Fibroblast of lung (primary cell): ENCODE results near the gene EYS. TPM values are rescaled to one million over a fixed set of nuclear protein-coding genes. Genes with fewer than 3 reads are reported as not detected.

Source experiments
- DNase-seq, 2 donors: peaks; one replicate each; pipeline versions ENCODE4 v3.0.0 to v3.0.0-alpha.2; 2010; ENCODE audit warnings: low read depth in 2 of 2
- H2AFZ ChIP-seq: 2 replicates; pipeline ENCODE4 v1.5.1; 2012; ENCODE audit warnings: low read length, control low read depth, inconsistent platforms
- H3K27ac ChIP-seq: 2 replicates; pipeline ENCODE4 v1.5.1; 2011; ENCODE audit warnings: low read length, control low read depth; ENCODE audit not compliant: insufficient read depth
- H3K27me3 ChIP-seq: 2 replicates; pipeline ENCODE4 v1.5.1; 2011; ENCODE audit warnings: mild to moderate bottlenecking, low read length; ENCODE audit not compliant: control insufficient read depth, insufficient read depth
- H3K36me3 ChIP-seq: 2 replicates; pipeline ENCODE4 v1.5.1; 2011; ENCODE audit warnings: low read length; ENCODE audit not compliant: control insufficient read depth, insufficient read depth
- H3K4me1 ChIP-seq: 2 replicates; pipeline ENCODE4 v1.5.1; 2011; ENCODE audit warnings: low read length; ENCODE audit not compliant: control insufficient read depth, insufficient read depth; ENCODE audit errors: extremely low read depth
- H3K4me2 ChIP-seq: 2 replicates; pipeline ENCODE4 v1.5.1; 2011; ENCODE audit warnings: low read length, control low read depth; ENCODE audit not compliant: insufficient read depth; ENCODE audit errors: extremely low read depth
- H3K4me3 ChIP-seq, 4 experiments: fragments of 200-600 bp in 1 of 4; sonication (generic) in 1 of 4; replicated peaks in 1 of 4; 2 replicates each; pipeline ENCODE4 v1.5.1; 2011 to 2016; ENCODE audit warnings: low read length in 4 of 4, low read depth in 3 of 4, mild to moderate bottlenecking in 3 of 4, control low read depth in 2 of 4, inconsistent platforms in 1 of 4, mixed read lengths in 1 of 4; ENCODE audit not compliant: insufficient read depth in 1 of 4; ENCODE audit errors: control extremely low read depth in 1 of 4
- H3K79me2 ChIP-seq: 2 replicates; pipeline ENCODE4 v1.5.1; 2012; ENCODE audit warnings: mild to moderate bottlenecking, low read length, inconsistent platforms; ENCODE audit not compliant: control insufficient read depth, insufficient read depth
- H3K9ac ChIP-seq: 2 replicates; pipeline ENCODE4 v1.5.1; 2011; ENCODE audit warnings: mild to moderate bottlenecking, low read length, control low read depth; ENCODE audit not compliant: insufficient read depth
- H3K9me3 ChIP-seq: 2 replicates; pipeline ENCODE4 v1.5.1; 2012; ENCODE audit warnings: low read depth, low read length; ENCODE audit not compliant: control insufficient read depth, insufficient read depth
- H4K20me1 ChIP-seq: 2 replicates; pipeline ENCODE4 v1.5.1; 2011; ENCODE audit warnings: low read length; ENCODE audit not compliant: control insufficient read depth, insufficient read depth; ENCODE audit errors: extremely low read depth
- CTCF ChIP-seq, 2 donors: IDR thresholded peaks in 1 of 2; conservative IDR thresholded peaks in 1 of 2; 1 replicate in 1 of 2; 2 replicates in 1 of 2; pipeline ENCODE4 v1.5.1; 2011 to 2012; ENCODE audit warnings: low read length in 2 of 2, control low read depth in 1 of 2, inconsistent platforms in 1 of 2, low read depth in 1 of 2, mild to moderate bottlenecking in 1 of 2
- EZH2 ChIP-seq: IDR thresholded peaks from 2 replicates; pipeline ENCODE4 v1.5.1; 2012; ENCODE audit warnings: low read length, control low read depth, mild to moderate bottlenecking; ENCODE audit errors: missing control alignments
- polyA plus RNA-seq, 2 donors: library from polyadenylated mRNA; depleted of rRNA in 1 of 2; stranded (reverse) in 1 of 2; unstranded in 1 of 2; fragments of >200 nt; gene quantifications; 2 replicates each; pipeline ENCODE4 v1.2.1, GENCODE V29; 2011 to 2012; ENCODE audit warnings: missing spikeins in 1 of 2
- total RNA-seq: library from RNA; depleted of rRNA; stranded (reverse); fragments of >200 nt; gene quantifications from 2 replicates; pipeline ENCODE4 v1.2.1, GENCODE V29; 2014

The EYS gene
- total and polyA plus RNA-seq, 2 donors (not counting 1 experiment from before 2014, with no cell fraction given), result under 0.01 TPM; not detected in 1

GRCh38 chr6:63683071-63683603, 2023.9 kb downstream of the EYS start:
- Histone ChIP-seq H3K4me2 (no peak overlapping the region), H3K9me3 (no peaks in the 10 kb centered on the region), H3K27me3 (no peaks in the 10 kb centered on the region), H3K9ac (no peak overlapping the region), H3K4me1 (no peaks in the 10 kb centered on the region), H3K79me2 (peaks cover 10% of the 10 kb centered on the region), H2AFZ (no peak overlapping the region), H3K4me3 (no peak overlapping the region), H3K36me3 (no peaks in the 10 kb centered on the region), H4K20me1 (no peaks in the 10 kb centered on the region), H3K27ac (no peak overlapping the region)
- no peak for DNase-seq
- TF ChIP-seq EZH2 (no peak), CTCF (conservative IDR thresholded peaks at IDR 0.05 in 1 of 2, IDR thresholded peaks at IDR 0.05 in 1 of 2; ENCODE audit: low read depth in 1 of 2, low read length in 2 of 2) (no peak)

- Histone ChIP-seq H3K27ac (no peak overlapping the region), H3K4me2 (no peak overlapping the region), H3K27me3 (no peaks in the 10 kb centered on the region), H4K20me1 (no peaks in the 10 kb centered on the region), H3K79me2 (peaks cover 15% of the 10 kb centered on the region), H3K36me3 (no peaks in the 10 kb centered on the region), H2AFZ (no peak overlapping the region), H3K9ac (no peak overlapping the region), H3K9me3 (no peaks in the 10 kb centered on the region), H3K4me1 (peaks cover 3% of the 10 kb centered on the region), H3K4me3 (no peak overlapping the region)
- no peak for TF ChIP-seq EZH2
- DNase-seq, result peak in 1 of 2 donors; percentile 47
Observed at GRCh38 chr6:63677282-63677681, 2029.7 kb downstream of the EYS start.

- H2AFZ ChIP-seq, result no peak overlapping the region
- no peak for DNase-seq
- peaks cover 3% of the 10 kb centered on the region for H3K4me1 ChIP-seq
- H3K27ac ChIP-seq, result no peak overlapping the region
- H3K9ac ChIP-seq, result no peak overlapping the region
- TF ChIP-seq CTCF (conservative IDR thresholded peaks at IDR 0.05 in 1 of 2, IDR thresholded peaks at IDR 0.05 in 1 of 2; ENCODE audit: low read depth in 1 of 2, low read length in 2 of 2) (no peak), EZH2 (no peak)
- H3K36me3 ChIP-seq, result no peaks in the 10 kb centered on the region
- no peaks in the 10 kb centered on the region for H3K27me3 ChIP-seq
- H3K9me3 ChIP-seq, result no peaks in the 10 kb centered on the region
- H3K4me2 ChIP-seq, result no peak overlapping the region
- H3K79me2 ChIP-seq, result peaks cover 13% of the 10 kb centered on the region
- no peaks in the 10 kb centered on the region for H4K20me1 ChIP-seq
- H3K4me3 ChIP-seq, result no peak overlapping the region
Observed at GRCh38 chr6:63676412-63677114, 2030.5 kb downstream of the EYS start.
